Right lobe of liver (tissue), 6 donors: ENCODE measurements around the gene HOXD4. TPM values are rescaled to one million over a fixed set of nuclear protein-coding genes. Genes with fewer than 3 reads are reported as not detected.

Experiments used
- ATAC-seq, 4 donors: fragments of 200-7000 bp; cut with Tn5 transposase; one replicate each; pipeline ENCODE4 v1.9.1; 2020; ENCODE audit warnings: mild to moderate bottlenecking in 4 of 4, moderate library complexity in 4 of 4
- DNase-seq, 3 donors: peaks; one replicate each; pipeline ENCODE4 v3.0.0-alpha.2; 2020
- H3K27ac ChIP-seq, 3 donors: fragments of 200-600 bp; one replicate each; pipeline ENCODE4 v1.8.0; 2022
- H3K27me3 ChIP-seq, 2 donors: fragments of 200-600 bp; one replicate each; pipeline ENCODE4 v1.8.0; 2022
- H3K36me3 ChIP-seq, 4 donors: fragments of 200-600 bp; sonication (generic) in 1 of 4; one replicate each; pipeline versions ENCODE4 v1.5.1 to v1.8.0; 2017 to 2022; ENCODE audit warnings: control low read depth in 1 of 4
- H3K4me1 ChIP-seq, 4 donors: fragments of 200-600 bp; sonication (generic) in 1 of 4; one replicate each; pipeline versions ENCODE4 v1.5.1 to v1.8.0; 2017 to 2022; ENCODE audit warnings: control low read depth in 1 of 4
- H3K4me3 ChIP-seq, 3 donors: fragments of 200-600 bp; one replicate each; pipeline ENCODE4 v1.8.0; 2022
- H3K9me3 ChIP-seq, 4 donors: fragments of 200-600 bp; sonication (generic) in 1 of 4; one replicate each; pipeline versions ENCODE4 v1.5.1 to v1.8.0; 2017 to 2022; ENCODE audit warnings: control low read depth in 1 of 4
- POLR2A ChIP-seq: fragments of 450-650 bp; IDR thresholded peaks from one replicate; pipeline ENCODE4 v1.6.1; 2017; ENCODE audit warnings: antibody characterized with exemption, mild to moderate bottlenecking
- WGBS: methylation state at CpG from one replicate; pipeline ENCODE4 v1.1.6; 2018; ENCODE audit warnings: low coverage, low lambda C conversion rate; ENCODE audit not compliant: insufficient coverage; ENCODE audit errors: missing lambda C conversion rate; 5-methylcytosine and 5-hydroxymethylcytosine counted together
- intact Hi-C, 2 donors: fragments of 100-400 bp; cut with DNase I; formaldehyde crosslinking; loops; one replicate each; pipeline versions ENCODE4 v1.11.2 to v1.14.1; 2022
- total RNA-seq, 6 experiments: library from RNA; depleted of rRNA in 2 of 6; stranded (reverse); fragments of >200 nt in 2 of 6; fragmentation: NEBNext Ultra II Directional in 3 of 6; extraction: Animal tissue kit (Norgen Biotek cat#: 25700) in 3 of 6; gene quantifications; one replicate each; pipeline versions ENCODE4 v1.1.0 to v1.2.4, GENCODE V29; 2016 to 2023
- TF ChIP-seq, protein P1 (sequence below), 4 donors: fragments of 200-600 bp in 3 of 4; fragments of 450-650 bp in 1 of 4; IDR thresholded peaks; one replicate each; pipeline versions ENCODE4 v1.5.1 to v1.8.0; 2016 to 2022; ENCODE audit warnings: antibody characterized with exemption in 4 of 4, mild to moderate bottlenecking in 2 of 4
- donor health status: DM: no; HTN: yes; CAD: no.
- donor health status: DM: no; HTN: no; CAD: no.
- donor health status: DM: no; HTN: no; CAD: no.
- donor health status: DM: no; HTN: yes; CAD: no.
- donor health status: DM: no; HTN: yes; CAD: no.

Gene HOXD4
- total RNA-seq, 6 experiments from 2014 or later = not detected

DNA sequence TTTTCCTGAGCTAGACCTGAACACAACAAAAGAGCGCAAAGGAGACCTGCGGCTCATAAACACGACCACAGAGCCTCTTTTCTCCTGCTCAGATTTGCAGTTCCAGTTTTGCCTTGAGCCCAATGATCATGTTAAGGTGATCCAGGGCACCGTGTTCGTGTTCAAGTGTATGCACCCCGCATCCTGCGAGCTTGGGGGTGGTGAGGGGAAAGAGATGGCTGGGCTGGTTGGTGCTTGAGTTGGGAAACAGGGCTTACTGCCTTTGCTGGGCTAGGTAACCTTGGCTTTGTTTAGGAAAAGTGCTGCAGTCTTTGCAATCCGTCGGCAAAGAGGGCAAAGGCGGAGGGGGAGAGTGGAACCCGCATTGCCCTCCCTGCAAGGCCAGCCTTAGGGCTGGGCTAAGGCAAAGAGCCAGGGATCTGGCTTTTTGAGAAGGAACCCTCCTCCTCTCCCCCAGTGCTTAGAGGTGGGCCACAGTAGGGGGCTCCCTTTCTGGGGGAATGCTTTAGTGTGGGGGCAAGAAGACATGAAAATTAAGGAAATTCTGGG is 33.5 kb upstream of the HOXD4 start:
- no peak for TF ChIP-seq POLR2A
- TF ChIP-seq, protein P1, sequence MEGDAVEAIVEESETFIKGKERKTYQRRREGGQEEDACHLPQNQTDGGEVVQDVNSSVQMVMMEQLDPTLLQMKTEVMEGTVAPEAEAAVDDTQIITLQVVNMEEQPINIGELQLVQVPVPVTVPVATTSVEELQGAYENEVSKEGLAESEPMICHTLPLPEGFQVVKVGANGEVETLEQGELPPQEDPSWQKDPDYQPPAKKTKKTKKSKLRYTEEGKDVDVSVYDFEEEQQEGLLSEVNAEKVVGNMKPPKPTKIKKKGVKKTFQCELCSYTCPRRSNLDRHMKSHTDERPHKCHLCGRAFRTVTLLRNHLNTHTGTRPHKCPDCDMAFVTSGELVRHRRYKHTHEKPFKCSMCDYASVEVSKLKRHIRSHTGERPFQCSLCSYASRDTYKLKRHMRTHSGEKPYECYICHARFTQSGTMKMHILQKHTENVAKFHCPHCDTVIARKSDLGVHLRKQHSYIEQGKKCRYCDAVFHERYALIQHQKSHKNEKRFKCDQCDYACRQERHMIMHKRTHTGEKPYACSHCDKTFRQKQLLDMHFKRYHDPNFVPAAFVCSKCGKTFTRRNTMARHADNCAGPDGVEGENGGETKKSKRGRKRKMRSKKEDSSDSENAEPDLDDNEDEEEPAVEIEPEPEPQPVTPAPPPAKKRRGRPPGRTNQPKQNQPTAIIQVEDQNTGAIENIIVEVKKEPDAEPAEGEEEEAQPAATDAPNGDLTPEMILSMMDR (IDR thresholded peaks at IDR 0.05) = no peak
- Histone ChIP-seq H3K4me1 (peaks cover 0 to 7% (median 0%) of the 10 kb centered on the region in 4 donors), H3K27ac (no peak overlapping the region), H3K4me3 (no peak overlapping the region), H3K27me3 (peaks cover 39 to 89% of the 10 kb centered on the region in 2 donors), H3K36me3 (no peaks in the 10 kb centered on the region), H3K9me3 (no peaks in the 10 kb centered on the region)
- WGBS = 8% methylated on average over 10 of the region's 11 CpGs
- no peak for ATAC-seq
- intact Hi-C loops = no loop called here
- no peak for DNase-seq

DNA sequence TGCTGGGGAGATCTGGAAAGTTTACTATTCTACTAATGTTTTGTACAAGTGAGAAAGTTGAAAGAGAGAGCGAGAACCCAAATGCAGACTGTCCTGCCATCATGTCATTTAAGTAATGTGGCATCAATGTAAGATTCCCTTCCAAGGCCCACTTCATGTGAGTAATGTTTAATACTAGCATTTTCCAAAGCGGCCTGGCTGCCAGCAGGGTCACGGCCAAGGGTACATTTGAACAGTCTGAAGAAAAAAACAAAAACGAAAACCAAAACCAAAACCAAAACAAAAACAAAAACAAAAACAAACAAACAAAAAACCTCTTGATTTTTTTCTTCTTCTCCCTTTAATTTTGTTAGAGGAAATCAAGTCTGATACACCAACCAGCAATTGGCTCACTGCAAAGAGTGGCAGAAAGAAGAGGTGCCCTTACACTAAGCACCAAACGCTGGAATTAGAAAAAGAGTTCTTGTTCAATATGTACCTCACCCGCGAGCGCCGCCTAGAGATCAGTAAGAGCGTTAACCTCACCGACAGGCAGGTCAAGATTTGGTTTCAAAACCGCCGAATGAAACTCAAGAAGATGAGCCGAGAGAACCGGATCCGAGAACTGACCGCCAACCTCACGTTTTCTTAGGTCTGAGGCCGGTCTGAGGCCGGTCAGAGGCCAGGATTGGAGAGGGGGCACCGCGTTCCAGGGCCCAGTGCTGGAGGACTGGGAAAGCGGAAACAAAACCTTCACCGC is 32.6 kb upstream of the HOXD4 start:
- Histone ChIP-seq H3K27ac (no peak overlapping the region), H3K4me3 (no peak overlapping the region), H3K9me3 (no peaks in the 10 kb centered on the region), H3K36me3 (no peaks in the 10 kb centered on the region), H3K27me3 (peaks cover 41 to 87% of the 10 kb centered on the region in 2 donors), H3K4me1 (peaks cover 0 to 8% (median 0%) of the 10 kb centered on the region in 4 donors)
- TF ChIP-seq POLR2A = no peak
- TF ChIP-seq, protein P1 (IDR thresholded peaks at IDR 0.05) = peak in 3 of 4 donors; percentile 12 to 17 (median 16)
- no peak for ATAC-seq
- 11% methylated on average over 19 of the region's 24 CpGs for WGBS
- DNase-seq = no peak
- intact Hi-C loops = no loop called here

DNA sequence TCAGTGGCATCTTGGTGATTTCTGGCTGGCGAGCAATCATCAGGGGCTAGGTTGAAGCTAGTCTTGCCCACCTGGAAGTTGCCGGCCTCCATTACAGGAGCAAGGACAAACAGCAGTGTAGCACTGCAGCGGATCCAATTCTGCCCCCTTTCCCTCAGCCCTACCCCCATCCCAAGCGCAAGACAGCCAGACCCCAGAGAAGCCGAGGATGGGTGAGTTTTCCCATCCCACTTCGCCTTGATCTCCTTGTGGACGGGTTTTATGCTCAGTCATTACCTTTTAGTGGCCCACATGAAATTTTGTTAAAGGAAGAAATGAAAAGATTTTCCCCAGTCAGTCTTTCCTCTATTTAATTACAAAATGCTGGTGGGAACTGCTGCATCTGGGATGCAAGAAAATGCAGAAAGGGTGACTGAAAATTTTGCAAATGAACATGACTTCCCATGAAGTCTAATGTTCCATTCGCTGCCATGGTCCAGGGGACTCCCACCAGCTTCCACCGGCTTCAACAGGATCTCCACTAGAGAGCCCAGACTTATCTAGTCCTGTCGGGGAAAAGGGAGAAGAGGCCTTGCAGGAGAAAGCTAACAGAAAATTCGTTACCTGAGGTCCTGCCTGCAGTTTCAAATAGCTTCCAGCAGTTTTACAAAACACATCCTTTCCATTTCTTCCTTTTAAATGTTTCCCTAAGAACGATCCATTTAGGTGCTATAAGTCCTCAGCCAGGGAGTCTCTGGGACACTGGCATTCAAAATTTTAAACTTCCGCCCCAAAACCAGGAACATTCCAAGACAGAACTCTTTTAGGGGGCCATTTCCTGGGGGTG is 30.8 kb upstream of the HOXD4 start:
- WGBS = 8% methylated on average over 13 of the region's 13 CpGs
- Histone ChIP-seq H3K4me1 (peaks cover 0 to 8% (median 0%) of the 10 kb centered on the region in 4 donors), H3K4me3 (no peak overlapping the region), H3K27me3 (peaks cover 41 to 88% of the 10 kb centered on the region in 2 donors), H3K27ac (no peak overlapping the region), H3K36me3 (no peaks in the 10 kb centered on the region), H3K9me3 (no peaks in the 10 kb centered on the region)
- TF ChIP-seq POLR2A = no peak
- TF ChIP-seq, protein P1 (IDR thresholded peaks at IDR 0.05) = no peak
- ATAC-seq = no peak
- DNase-seq = no peak
- intact Hi-C loops = loop anchor here (5.0 to 10.0 kb wide), 3 partner anchors 522 to 714 kb away; no protein-coding TSS in a partner anchor

DNA sequence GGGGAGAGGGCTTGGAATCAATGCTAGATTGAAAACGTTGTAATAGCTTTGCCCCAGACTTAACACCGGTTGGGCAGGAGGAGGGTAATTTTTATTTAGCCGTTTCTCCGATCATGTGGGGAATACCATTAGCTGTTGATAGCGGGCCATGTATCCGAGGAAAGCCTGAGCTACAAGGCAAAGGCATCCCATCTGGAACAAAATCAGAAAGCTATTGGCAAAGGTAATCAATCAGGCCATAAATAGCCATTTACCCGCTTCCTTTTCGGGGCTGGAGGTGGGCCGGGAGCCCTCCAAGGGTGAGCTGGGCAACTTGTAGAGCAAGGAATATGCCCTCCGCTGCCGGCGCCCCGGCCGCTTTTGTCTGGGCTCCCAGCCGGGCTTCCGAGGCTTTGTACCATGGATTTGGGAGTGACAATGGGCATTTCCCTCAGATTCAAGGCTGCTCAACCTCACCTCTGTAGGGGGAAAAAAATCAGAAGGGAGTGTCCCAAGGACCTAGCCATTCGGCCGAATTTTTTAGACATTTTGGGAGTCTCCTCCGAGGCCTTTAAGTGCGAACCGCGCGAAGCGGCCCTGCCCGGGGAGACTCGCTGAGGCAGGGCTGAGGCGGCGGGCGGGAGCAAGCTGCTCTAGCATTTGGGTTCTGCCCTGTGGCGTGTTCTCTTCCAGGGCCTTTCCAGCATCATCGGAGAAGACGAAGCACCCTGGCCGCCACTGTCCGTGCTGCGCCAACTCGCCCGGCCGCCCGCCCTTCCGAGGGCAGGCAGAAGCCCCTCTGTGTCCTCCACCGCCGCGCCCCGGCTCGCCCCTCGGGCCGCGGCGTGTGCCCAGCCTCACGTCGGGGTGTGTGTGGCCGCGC is 29.9 kb upstream of the HOXD4 start:
- DNase-seq (no peak), ATAC-seq (no peak)
- intact Hi-C loops = loop anchor here (5.0 to 10.0 kb wide), 3 partner anchors 521 to 713 kb away; no protein-coding TSS in a partner anchor
- Histone ChIP-seq H3K27me3 (peaks cover 41 to 82% of the 10 kb centered on the region in 2 donors), H3K36me3 (no peaks in the 10 kb centered on the region), H3K4me1 (peaks cover 0 to 8% (median 0%) of the 10 kb centered on the region in 4 donors), H3K27ac (no peak overlapping the region), H3K9me3 (no peaks in the 10 kb centered on the region), H3K4me3 (no peak overlapping the region)
- 8% methylated on average over 17 of the region's 53 CpGs for WGBS
- TF ChIP-seq, protein P1 (IDR thresholded peaks at IDR 0.05) = no peak
- no peak for TF ChIP-seq POLR2A
